Middle frontal gyrus (tissue), 1 donor: ENCODE data around the gene ACIN1.
"Not testable (repeated sequence)": the region's sequence is repeated elsewhere in the genome, so short reads cannot be mapped to it uniquely, and the experiment has no call there.

Experiments
- DNase-seq: peaks from one replicate; pipeline ENCODE4 v3.0.0-alpha.2; 2015; ENCODE audit warnings: low spot score; ENCODE audit errors: extremely low spot score

ACIN1 gene

DNA sequence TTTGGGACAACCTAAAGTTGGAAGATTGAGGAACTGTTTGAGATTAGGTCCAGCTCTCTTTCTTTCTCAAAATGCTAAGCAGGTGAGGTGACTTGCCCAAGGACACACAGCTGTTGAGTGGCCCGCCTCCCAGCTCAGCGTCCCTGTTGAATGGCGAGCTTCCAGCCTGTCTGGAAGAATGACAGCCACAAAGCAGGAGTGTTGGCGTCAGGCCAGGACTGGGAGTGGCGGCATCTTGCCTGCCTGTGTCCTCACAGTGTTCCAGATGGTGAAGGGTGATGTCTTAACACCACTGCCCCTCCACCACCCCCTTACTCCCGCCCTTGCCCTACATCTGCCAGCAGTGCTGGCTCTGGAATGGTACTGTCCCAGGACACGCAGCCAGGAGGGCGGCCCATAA lies 28.5 kb upstream of the ACIN1 start:
- DNase-seq = no peak

DNA sequence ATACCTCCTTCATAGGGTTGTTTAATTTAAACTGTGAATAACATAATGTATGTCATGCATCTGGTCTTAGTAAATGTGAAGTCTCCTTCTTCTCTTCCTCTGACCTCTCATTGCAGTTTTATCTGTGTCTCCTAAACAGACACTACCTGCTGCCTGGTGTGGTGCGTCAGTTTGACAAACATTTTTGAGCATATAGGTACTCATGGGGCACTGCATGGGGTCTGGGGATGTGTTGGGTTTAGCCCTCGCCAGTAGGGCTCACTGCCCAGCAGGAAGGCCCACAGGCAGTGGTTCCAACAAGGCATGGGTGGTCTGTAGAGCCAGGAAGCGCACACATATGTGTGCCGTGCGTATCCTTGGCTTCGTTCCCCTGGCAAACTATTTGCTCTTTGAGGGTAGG lies 27.1 kb upstream of the ACIN1 start:
- DNase-seq = no peak

DNA sequence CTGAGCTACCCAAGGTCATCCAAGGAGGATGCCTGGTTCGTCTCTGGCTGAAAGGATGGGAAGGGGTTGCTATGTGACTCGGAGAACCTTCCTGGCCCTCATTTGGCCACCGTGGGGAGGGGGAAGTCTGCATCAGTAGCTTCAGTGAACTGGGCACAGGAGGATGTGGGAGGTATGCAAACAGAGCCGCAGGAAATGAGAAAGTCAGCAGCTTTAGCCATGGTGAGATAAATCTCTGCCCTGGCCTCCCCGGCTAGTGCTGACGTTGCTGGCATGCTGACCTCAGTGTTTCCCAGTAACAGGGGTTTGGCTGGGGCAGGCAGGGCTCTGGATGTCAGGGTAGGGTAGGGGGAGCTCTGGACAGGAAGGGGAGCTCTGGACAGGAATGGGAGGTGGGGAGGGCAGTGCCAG lies 26.4 kb upstream of the ACIN1 start:
- DNase-seq = no peak

DNA sequence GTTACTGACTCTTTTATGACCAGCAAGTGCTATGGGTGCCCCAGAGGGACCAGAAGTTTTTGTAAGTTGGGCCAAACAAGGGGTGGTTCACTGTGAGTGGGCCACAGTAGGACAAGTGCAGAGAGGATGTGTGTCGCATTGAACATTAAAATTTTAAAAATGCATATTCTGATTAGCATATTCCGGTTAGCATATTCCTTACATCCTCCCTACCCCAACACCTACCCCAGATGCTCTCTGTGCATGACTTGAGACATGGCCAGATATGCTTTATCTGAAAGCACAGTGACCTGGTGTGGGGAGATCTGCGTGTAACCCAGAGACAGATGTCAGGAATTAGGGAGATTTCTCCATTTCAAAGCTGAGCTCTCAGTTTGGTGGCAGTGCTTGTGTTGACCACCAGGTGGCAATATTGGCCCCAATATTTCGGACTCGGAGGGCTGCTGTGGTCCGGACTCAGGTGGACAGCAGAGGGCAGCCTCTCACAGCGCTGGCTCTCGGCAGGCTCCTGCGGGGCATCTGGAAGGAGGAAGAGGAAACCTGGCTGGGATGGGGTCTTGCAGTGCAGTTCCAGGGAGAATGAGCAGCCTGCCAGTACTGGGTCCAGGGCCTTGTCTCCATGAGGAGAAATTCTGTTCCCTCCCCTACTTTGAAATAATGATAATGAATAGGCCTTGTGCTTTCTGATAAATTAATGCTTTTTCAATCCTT lies 25.8 kb upstream of the ACIN1 start:
- DNase-seq = peak; percentile 88

DNA sequence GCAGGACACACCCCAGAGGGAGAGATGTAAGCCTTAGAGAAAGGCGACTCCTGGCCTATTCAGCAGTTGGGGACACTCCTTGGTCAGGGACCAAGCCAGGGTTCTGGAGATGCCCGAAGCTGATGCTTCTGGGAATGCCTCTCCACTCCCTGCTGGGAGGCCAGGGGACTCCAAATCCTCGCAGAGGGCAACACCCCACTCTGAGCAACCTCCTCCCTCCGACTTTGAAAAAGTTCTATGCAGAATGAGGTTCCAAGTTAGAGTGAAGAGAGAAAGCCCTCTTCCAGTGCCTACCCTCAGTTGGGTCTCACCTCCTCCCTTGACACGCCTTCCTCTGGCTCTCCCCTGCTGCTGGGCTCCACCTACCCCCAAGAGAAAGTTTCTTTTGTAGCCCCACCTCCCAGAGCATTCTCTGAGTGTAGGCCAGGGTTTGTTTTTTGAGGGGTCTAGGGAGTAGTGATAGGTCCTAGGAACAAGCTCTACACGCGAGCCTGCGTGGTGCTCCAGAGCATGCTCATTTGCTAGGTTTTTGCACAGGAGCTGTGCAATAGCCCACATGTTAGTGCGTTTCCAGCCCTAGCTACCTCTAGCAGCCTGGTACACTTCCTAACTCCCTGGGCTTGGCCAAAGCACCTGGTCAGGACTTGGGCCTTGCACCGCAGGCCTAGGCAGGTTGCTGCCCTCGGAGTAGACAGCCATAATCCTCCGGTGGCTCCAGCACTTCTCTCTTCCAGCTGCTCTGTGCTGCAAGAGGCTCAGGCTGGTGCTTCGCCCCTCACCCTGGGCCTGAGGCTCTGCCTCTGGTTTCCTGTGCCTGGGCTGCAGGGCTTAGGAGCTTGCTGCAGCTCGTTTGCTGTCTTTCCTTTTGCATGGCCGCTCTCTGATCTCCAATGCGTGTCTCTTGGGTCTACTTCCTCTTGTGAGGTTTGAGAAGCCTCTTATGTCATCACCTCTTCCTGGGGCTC lies 24.7 kb upstream of the ACIN1 start:
- DNase-seq = no peak

DNA sequence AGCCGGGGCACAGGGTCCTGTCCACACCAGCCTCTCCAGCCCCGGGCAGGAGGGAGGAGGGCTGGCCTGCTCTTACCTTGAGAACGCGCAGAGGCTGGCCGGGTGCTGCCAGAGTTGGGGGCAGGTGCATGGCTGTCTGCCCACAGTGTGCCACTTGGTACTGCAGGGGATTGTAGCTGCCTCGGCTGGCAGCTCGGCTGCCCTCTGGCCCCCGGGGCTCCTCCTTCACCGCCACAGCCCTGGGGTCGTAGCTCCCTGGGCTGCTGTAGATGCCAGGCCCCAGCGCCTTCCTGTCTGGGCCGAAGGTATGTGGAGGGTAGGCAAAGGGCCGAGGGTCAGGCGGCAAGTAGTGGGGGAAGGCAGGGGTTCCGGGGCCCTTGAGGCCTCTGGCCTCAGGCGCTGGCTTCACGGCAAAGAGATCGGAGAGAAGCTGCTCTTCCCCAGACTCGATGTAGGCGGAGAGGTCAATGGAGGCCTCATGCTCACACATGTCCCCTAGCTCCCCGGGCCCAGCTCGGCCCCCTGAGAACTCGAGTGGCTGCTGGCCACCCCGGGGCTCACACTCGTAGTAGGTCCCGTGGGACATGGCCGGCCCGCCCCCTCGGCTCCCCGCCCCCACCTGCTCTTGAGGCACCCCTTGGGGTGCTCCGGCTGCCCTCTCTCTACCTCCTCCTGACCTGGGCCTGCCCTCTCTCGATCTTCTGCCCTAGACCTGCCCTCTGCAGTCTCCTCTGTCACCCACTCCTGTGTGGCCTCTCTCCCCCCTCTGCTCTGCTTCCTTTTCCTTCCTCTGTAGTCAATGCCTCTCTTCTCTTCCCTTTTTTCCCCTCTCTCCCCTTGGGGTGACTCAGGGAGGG lies 23.8 kb upstream of the ACIN1 start, which contains the start of gene CEBPE:
Gene CEBPE (minus strand): TSS at position 750 of the 857 bp plus-strand sequence. CDS start 164 bp downstream, at position 586.
- no peak for DNase-seq

DNA sequence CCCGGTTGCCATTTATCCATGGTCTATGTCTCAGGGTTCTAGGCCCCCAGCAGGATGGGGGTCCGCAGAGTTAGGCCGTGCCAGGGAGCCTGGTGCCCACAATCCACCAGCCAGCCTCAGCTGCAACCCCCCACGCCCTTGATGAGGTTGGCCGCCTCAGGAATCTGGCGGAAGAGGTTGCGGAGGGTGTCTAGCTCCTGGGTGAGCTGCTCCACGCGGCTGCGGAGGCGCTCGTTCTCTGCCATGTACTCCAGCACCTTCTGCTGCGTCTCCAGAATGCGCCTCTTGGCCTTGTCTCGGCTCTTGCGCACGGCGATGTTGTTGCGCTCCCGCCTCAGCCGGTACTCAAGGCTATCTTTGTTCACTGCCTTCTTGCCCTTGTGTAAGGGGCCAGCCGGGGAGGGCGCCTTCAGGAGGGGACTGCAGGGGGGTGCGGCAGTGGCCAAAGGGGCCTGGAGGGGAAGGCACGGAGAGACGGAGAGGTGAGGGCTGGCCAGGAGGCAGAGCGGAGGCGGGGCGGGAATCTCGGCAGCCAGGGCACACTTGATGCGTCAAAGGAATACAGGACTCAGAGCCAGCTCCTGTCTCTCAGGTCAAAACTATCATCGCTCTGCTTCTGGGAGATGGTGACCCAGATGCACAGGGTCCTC lies 22.6 kb upstream of the ACIN1 start:
- no peak for DNase-seq

GRCh38 chr14:23115918-23116317 lies 21.0 kb upstream of the ACIN1 start:
- DNase-seq = no peak

DNA sequence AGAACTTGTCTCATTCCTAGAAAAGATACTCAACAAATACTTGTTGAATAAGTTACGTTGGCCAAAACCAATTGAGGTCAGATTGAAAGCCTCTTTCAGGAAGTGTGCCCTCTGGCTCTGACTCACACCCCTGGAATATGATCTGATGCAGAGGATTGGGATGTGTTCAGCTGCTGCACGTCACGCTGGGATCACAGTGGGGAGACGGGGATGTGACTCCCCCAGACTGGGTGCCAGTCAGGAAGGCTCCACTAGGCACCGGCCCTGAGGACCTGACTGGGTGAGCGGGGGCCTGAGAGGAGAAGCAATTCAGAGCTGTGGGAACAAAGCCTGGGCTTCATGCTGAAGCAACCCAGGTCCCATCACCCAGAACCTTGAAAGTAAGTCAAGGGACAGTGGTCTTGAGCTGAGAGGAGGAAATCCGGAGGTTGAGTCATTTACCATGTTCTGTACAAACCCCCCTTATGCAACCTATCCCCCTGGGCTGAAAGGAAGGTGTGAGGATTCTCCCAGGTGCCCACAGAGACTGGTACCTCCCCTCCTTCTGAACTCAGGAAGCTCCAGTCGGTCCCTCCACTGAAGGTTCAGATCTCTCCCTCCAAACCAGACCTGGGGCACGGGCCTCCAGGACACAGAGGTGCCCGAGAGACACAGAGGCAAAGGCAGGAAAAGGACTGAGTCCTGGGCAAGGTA lies 20.2 kb upstream of the ACIN1 start:
- DNase-seq = no peak

DNA sequence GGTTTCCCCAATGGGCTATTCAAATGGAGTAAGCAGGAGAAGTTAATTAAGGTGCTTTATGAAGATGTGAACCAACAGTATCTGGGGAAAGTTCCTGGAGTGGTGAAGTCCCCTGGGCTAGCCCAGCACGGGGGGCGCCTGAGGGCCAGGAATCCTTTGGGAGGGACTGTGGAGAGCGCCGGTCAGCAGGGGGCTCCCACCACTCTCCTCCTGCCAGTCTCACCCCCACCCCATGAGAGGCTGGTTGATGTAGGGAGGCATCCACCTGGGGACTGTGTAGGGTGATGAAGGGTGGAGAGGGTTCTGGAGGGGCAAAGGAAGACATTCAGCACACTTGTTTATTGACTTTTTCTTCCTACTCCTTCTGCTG lies 19.7 kb upstream of the ACIN1 start:
- DNase-seq = no peak

DNA sequence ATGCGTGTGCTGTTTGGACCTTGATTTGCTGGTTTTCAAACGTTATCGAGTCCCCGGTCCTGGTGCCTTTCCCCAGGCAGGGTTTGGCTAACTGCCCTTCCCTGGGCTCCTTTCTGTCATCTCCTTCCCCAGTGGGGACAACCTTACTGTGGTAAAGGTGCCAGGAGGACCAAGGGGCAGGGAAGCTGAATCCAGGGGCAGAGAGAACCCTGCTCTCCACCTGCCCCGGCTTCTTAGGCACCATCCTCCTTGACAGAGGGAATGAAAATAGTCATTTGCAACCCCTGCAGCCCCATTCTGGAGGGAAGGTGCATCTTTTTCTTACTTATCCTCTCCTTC lies 19.2 kb upstream of the ACIN1 start:
- no peak for DNase-seq

GRCh38 chr14:23113431-23114119 lies 18.6 kb upstream of the ACIN1 start:
- no peak for DNase-seq

DNA sequence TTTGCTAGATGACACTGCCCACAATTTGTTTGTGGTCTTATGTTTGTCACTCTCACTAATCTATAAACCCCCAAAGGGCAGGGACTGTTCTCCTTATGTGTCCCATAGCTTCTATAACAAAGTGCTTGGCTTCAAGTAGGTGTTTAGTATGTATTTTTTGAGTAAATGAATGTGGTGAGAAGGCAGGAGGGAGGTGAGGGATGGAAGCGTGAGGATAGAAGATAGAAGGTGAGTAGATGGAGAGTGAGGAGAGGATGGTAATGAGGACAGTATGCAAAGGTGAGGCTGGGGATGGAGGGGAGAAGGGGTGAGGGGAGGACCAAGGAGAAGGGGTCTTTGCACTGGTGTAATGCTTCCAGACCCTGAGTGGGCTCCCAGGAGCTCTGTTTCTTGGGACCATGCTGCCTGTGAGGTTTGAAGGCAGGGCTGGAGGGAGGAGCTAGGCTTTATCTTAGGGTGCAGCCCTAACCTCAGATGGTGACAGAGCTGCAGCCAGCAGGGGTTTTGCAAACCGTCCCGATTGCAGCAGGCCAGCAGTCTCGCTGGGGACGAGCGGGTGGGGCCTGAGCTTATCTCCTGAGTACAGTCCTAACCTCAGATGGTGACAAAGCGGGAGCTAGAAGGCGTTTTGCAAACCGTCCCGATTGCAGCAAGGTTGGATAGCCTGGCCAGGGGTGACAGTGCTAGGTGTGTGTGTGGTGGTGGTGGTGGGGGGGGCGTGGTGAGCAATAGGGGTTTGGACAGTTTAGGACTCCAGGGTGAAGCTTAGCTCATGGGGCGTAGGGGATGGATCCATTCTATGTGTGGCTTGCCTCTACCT lies 17.6 kb upstream of the ACIN1 start:
- no peak for DNase-seq

DNA sequence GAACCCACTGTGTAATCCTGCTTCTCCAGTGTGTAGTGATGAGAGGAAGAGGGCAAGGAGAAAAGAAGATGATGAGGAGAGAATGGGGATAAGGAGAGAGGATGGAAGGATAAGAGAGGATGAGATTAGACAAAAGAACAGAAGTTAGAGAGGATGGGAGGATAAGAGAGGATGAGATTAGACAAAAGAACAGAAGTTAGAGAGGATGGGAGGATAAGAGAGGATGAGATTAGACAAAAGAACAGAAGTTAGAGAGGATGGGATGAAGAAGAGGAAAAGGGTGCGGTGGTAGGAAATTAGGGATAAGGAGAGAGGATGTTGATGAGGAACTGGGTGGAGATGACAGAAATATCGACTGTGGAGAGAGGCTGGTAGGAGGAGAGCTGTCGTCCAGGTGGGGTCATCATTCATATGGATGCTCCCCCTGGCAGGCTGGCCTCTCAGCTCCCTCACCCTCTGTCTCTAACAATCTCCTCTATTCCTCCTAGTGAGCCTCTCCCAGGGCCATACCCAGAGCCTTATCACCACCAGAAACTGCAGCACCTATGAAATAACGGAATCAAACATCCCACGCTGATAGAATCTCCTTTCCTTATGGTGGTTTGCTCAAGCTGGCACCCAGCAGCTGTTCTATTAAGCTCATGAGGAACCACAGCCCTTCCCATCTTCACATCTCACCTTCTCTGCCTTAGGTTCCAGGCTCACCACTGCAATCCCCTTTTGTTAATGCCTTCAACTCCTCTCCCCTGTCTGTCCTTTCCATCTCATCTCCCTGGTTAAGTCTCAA lies 15.8 kb upstream of the ACIN1 start:
- no peak for DNase-seq

GRCh38 chr14:23109769-23110168 lies 14.8 kb upstream of the ACIN1 start:
- no peak for DNase-seq

- DNase-seq = not testable (repeated sequence)
These were observed 13.2 kb upstream of the ACIN1 start for GRCh38 chr14:23108169-23108568.

DNA sequence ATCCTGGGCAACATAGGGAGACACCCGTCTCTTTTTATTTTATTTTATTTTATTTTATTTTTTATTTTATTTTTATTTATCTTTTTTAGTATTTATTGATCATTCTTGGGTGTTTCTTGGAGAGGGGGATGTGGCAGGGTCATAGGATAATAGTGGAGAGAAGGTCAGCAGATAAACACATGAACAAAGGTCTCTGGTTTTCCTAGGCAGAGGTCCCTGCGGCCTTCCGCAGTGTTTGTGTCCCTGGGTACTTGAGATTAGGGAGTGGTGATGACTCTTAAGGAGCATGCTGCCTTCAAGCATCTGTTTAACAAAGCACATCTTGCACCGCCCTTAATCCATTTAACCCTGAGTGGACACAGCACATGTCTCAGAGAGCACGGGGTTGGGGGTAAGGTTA lies 12.7 kb upstream of the ACIN1 start:
- DNase-seq = not testable (repeated sequence)

DNA sequence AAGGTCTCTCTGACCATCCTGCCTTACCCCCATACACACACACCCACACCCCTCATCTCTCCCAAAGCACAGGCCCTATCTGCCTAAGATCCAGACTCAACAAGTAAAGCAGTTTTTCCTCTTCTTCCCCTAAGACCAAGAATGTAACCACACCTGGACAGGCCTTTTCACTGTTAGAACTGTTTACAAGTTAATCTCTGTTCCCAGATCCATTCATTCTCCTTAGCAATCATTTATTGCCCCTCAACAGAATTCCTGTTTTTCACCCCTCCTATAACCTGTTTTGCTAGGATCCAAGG lies 11.8 kb upstream of the ACIN1 start:
- DNase-seq = no peak
